HG02885 (cell line): ENCODE measurements around the gene FAM135A.
A peak's percentile ranks its signal among the peaks of the same experiment; 100 is the strongest.
"Not testable (repeated sequence)": the region's sequence is repeated elsewhere in the genome, so short reads cannot be mapped to it uniquely, and the experiment has no call there.

Experiments used
- ATAC-seq: cut with Tn5 transposase; IDR thresholded peaks from one replicate; pipeline ENCODE4 v1.9.1; 2021; ENCODE audit warnings: mild to moderate bottlenecking; ENCODE audit not compliant: unreplicated experiment, poor library complexity

The FAM135A gene

DNA sequence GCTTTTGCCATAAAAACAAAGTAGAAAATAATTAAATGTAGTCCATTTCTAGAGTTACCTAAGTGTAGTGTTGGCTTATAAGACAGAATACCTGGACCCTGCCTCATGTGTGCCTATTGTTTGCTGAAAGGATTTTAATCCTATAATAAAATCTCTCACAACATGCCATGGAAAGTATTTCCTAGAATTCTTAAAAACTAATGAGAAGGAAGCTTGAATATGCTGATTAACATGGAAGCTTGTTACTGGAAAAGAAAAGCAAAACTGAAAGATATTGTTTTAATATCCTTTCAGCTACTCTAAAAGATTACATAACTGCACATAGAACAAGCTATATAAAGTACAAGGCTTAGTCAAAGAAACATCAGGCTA, 18.0 kb upstream of the FAM135A start:
- no peak for ATAC-seq

DNA sequence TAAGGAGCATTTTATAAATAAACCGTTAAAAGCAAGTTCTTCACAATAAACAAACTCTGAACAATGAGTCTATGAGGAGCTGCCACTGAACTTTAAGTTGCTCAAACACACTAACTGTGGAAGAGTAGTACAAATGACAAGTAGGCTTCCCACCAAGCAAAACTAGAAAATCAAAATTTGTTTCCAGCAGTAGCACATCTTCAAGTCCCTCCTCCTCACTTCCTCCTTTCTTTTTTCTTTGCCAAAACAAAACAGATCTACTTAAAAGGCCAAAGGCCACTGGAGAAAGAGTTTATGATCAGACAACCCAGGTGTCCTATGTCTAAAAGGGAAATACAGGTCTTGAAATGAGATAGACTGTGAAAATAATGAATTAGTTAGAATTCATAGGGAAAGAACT, 17.1 kb upstream of the FAM135A start:
- ATAC-seq = no peak

DNA sequence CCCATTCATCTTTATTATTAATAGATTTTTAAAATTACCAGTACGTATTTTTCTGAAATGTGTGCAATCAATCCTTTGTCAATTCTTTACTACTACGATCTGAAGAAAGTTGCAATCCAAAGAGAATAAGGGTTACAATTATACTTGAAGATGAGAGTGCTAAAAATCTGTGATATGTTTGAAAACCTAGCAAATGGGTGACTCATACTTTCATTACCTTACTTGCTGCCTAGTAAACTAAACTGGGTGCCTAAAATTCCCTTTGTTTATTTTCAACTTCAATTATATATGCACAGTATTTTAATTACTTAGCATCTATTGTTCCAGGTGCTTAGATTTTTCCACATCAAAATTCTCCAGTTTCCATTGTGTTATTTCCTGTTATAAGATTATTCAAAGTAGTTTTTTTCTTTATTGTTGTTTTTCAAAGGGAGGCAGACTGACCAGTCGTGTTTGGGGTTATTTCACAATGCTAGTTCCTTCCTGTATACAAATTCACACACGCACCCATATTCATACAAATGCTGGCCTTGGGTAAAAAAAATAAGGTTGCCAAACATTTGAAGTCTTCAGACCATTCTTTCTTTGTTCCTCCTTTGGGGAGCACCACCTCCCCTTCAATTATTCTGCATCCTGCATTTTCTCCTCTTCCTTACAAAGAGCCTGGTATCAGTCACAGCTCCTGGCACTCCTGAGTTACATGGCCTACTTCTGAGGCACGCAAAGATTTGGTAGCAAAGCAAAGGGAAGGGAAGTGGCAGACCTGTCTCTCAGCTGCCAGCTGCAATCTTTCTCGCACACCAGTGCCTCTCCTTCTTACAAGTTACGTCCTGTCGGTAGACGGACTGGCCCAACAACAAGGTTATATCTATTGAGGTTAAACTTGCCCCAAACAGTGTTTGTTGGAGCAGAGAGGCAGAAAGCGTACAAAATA, 16.2 kb upstream of the FAM135A start:
- no peak for ATAC-seq

DNA sequence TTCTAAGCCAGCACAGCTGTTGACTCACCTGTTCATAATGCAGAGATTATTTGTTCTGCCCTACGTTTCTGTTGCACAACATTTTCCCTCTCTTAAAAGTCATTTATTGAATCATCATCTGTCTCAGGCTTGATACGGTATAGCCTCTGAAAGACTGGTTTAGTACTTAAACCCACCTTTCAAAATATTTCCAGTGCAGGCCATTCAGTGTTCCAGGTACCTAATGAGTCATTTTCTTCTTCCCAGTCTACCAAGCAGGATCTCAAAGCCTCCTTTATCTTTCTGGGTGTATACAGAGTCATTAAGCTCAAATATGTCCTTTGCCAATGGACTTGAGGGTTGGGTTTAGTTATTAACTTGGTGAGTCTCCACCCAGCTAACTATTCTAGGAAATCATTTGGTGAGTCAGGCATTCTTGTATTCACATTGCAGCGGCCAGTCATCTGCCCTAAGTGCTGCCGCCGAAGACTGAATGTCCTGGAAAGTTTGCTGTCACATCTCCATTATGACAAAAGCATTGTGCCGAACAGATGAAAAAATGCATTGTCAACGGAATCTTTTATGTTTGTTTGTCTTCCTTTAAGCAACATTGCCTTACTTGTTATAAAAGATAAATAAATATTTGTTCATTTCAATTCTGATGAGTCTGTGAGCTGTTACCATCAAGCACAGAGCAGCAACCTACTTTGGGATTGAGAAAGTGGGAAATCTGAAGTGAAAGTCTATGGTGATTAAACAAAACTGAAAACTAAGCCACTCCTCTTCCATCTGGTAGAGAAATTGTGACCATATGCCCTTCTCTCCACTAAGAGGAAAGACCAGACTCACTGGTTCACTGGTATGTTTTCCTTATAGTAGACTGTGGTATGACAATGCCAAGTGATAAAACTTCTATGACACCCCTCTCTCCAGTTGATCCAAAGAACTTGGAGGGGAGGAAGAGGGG, 14.3 kb upstream of the FAM135A start:
- no peak for ATAC-seq

DNA sequence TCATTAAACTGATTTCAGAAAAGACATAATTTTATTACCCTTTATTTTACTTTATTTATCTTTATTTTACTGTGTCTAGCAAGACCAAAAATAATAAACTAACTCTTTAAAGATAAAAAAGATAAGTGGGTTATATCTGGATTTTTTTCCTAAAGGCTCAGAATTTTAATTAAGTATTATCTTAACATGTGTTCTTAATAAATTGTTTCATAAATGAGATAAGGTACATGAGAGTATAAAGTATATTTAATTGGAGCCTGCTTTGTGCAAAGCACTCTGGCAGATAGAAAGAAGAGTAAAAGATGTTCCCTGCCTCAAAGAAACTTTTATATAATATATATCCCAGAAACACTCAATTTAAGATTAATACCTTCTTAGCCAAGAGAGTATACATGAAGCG, 8.7 kb upstream of the FAM135A start:
- ATAC-seq = no peak

DNA sequence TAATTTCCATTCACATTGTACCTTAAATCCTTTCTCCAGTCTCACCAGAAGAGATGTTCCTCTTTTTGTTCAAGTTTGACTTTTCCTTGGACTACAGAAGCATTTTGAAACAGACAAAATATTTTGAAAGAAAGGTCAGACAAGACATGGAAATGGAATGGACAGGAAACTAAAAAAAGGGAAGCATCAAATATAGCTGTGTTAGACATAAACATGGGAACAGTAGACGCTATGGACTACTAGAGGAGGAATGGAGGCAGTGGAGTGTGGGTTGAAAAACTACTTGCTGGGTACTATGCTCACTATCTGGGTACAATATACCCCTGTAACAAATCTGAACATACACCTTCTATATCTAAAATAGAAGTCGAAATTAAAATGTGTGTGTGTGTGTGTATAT, 4.1 kb upstream of the FAM135A start:
- ATAC-seq = no peak

DNA sequence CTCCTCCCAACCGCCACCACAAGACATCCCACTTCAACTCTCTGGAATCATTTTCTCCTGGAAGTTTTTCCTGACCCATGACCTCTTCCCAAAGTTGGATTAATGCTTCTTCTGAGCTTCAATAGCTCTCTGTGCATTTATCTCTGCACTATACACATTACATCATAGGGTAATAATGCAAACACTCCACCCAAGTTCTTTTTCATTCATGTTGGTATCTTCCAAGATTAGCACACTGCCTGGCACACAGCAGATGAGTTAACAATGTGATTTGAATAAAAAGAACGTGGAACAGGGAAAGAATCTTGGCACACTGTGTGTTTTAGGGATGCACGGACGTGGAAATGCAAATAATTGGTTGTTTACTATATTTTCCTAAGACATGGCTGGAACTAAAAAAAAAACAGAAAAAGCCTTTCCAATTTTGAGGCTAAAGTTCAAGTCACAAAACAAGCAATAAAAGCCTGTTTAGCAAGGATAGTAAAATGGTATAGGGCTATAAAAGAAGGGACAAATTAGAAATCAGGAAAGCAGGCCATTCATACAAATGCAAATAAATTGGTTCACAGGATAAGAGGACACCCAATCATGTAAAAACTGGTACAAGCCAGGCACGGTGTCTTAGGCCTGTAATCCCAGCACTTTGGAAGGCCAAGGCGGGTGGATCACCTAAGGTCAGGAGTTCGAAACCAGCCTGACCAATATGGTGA, 1.6 kb upstream of the FAM135A start:
- no peak for ATAC-seq

DNA sequence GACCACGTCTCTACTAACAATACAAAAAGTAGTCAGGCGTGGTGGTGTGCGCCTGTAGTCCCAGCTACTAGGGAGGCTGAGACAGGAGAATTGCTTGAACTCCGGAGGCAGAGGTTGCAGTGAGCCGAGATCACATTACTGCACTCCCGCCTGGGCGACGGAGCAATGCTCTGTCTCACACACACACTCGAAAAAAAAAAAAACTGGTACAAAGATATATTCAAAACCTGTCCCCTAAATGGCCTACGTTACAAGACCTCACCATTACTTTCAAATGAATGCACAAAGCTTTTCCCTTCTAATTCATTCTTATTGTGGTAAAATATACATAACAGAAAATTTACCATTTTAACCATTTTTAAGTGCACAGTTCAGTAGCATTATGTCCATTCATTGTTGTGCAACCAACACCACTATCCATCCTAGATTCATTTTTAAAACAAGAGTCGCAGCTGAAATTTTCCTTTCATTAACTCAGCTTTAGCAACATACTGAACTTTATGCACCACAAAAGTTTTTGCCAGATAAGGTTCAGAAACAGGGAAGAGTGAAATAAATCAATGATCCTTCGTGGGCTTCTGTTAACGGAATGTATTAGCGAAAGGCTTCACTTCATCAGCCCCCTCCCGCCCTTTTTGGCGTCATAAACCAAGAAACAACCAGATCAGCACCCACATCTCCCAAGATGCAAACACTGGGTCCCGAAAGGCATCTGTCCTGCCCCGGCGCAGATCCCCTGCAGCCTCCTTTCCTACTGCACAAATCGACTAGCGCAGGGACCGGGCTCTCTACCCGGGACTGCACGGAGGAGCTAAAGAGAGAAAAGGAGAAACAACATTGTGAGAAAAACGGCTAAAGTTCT, 825 bp upstream of the FAM135A start:
- ATAC-seq = peak; percentile 25

DNA sequence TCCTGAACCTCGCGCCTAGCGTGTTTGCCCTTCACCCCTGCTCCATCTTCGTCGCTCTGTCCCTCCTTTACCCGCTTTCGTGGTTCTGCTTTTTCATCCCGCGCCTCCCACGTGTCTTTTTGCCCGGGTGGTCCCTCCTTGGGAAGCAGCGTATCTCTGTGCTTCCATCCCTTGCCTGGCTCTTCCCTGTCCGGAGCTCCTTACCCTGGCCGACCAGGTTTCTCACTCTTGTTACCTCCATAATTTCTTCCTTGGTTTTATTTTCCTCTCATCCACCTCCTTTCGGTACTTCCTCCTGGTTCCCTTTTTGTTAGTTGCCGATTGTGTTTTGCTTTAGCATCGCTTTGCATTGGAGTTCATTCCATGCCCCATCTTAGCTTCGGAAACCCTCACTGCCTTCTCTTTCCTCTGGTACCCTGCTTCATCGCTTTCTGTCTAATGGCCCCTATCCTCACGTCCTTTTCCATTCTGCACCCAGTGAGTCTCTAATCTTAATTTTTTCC, 735 bp downstream of the FAM135A start:
- ATAC-seq = peak; percentile 4

DNA sequence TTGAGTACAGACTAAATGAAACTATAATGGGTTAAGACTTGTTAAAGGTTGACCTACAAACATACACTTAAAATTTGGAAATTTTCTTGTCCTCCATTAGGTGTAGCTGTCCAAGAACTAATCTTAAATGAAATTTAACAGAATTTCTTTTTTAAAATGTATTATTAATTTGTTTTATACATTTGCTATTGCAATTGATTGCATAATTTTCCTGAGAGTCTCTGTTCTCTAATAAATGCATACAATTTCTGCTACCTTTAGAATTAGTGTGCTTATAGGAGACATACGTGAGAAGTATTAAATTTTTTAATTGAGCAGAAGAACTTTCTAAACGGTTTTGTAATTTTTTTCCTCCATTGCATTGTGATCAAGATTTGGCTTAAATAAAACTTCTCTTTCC, 1.5 kb downstream of the FAM135A start:
- ATAC-seq = no peak

DNA sequence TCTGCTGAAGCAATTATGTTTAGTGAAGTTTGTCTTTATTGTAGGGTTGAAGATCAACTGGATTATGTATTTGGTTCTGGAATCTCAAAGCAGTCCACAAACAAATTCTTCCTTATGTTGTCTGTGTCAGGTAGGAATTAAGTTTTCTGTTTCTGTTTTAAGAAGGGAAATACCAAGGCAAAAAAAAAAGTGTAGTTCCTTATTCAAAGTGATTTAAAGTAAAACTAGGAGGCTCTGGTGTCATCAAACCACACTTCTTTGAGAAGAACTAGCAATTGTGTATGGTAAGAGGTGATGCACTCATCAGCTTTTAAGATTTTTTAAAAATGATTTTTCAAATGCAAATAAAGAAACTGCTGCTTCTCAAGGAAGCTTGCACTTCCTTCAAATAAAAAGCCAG, 1.9 kb downstream of the FAM135A start:
- ATAC-seq = no peak

DNA sequence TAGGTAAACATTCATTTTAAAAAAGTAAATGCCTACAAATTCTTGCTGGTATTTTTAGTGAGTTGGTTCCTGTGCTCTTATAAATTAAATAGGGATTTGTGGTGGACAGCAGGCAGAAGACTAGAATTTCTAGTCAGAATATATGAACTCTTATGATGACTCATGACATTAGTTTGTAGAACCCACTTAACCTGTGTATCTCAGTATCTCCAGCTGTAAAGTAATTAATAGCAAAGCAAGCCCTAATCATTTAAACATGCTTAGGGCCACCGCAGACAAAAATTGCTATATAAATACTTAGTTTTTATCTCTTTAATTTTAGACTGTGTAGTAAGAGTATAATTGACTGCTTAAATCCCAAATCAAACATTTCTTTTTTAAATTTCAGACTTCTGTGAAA, 2.4 kb downstream of the FAM135A start:
- ATAC-seq = no peak

DNA sequence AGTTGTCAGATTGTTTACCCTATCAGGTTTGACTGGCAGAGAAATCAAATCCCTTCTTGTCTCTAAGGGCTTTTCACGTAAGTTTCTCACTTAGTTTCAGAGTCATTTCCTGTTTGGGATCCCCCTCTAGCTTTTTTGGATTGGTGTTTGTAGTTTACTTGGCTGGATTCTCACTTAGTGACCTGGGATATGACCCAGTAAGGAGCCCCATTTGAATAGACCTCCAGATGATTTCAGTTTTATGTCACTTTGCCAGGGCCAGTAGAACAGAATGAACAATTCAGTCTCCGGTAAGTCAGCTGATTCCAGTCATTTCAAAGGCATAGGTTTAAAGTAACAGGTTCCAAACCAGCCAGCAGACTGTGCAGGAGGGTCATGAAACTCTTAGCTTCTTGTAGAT, 8.2 kb downstream of the FAM135A start:
- no peak for ATAC-seq

DNA sequence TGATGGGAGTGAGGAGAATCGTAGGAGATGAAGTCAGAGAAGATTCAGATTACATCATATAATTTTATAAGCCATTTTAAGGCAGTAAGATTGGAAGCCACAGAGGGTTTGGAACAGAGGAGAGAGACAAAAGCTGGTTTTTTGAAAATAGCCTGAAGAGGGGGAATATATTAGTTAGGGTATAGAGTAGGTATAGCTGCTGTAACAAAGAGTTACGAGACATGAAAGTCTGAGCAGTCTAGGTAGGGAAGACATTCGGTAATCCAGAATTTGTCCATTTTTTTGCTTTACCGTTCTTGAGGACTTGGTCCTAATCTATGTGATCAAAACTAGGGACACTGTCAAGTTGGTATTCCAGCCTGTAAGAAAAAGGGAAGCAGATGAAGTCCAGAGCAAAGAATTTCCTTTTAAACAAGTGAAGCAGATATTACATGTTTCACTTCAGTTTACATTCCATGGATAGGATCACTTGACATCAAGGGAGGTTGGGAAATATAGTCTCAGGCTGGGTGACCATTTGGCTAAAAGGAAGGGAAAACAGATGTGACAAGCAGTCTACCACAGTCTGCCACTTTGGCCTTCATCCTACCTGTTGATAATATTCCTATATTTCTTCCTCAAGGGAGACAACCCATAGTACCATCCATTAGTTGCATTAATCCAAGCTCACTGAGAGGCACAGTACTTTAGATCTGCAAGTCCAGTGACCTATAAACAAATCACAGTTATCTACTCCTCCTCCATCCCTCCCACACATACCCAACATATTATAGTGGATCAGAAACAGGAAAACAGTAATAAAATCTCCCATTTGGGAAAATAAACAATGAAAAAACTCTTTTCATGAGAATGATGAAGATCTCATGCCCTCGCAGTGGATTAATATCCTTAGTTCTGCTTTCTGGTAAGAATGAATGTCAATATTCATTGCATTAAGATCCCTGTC, 10.2 kb downstream of the FAM135A start:
- ATAC-seq = no peak

DNA sequence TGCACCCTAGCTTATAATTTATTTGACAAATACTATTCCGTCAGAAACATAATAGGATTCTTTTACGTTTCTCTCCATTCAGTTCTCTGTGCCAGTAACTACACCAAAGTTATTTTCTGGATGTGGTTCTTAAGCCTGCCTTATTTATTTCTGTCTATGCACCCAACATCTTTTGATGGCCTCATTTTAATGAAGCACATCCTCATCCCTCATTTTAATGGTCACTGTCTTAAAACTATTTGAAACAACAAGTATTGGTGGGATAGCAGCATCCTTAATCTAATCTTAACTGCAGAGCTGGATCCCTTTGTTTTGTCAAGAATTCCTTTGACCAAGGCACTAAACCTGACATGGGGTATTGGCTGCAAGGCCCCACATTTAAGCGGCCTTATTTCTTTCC, 11.0 kb downstream of the FAM135A start:
- ATAC-seq = no peak

DNA sequence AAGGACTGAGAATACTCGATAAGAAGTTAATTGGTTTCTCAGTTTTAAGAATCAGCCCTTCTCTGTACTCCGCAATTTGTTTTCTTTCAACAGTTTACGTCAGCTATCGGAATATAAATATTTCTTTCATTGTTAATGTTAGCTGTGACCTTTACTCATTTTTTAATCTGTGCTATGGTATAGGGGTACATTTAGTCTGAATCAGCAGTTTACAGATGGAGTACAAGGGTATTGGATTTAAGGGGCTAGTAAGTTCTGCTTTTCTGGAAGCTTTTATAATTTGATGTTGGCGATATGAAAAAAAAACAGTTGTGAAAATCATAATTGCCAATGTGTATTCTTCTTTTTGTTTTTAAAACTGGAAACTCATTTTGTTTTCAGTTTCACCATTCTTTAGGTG, 23.0 kb downstream of the FAM135A start:
- ATAC-seq = no peak

DNA sequence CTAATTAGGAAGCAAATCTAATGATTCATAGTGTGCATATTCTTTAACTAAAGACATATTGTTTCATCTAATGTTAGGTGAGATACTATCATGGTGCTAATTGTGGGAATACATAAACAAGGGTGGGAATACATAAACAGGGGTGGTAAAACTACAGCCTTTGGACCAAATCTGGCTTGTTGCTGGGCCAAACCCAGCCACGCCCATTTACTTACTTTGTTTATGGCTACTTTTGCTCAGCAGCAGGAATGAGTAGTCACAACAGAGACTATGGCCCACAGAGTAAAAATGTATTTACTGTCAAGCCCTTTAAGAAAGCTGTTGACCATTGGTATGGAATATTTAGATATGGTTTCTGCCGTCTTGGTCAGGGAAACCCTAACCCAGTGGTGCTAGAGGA, 31.7 kb downstream of the FAM135A start:
- no peak for ATAC-seq

DNA sequence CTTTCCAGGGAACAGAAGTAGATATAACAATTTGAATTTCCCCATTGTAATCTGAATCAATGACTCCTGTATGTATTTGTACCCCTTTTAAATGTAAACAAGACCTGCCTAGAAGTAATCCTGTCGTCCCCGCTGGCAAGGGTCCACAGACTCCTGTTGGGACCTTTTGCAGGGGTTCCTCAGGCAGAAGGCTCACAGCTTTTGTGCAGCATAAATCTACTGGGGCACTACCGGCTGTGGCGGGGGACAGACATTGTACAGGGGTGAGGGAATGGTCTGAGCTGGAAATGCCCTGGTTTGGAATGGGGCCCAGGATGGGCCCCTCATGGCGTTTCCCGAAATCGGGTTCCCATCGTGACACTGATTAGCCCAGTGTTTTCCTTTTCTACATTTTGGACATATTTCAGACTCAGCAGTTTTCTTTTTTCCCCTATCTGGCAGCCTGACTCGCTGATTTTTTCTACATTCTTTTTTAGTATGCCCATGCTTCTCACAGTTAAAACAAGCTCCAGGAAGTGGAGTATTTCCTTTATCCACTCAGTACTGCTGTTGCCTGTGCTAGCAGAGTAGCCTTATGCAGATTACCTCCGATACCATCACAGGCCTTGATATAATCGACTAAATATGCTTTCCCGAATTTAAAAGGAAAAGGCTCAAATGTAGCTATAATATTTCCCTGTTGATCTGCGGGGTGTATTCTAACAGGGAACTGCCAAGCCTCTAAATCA, 34.2 kb downstream of the FAM135A start:
- not testable (repeated sequence) for ATAC-seq
